GM19455 (cell line): ENCODE data around the gene LRMDA.

Experiments
- ATAC-seq: cut with Tn5 transposase; IDR thresholded peaks from one replicate; pipeline ENCODE4 v1.9.1; 2021; ENCODE audit not compliant: unreplicated experiment

LRMDA gene

DNA sequence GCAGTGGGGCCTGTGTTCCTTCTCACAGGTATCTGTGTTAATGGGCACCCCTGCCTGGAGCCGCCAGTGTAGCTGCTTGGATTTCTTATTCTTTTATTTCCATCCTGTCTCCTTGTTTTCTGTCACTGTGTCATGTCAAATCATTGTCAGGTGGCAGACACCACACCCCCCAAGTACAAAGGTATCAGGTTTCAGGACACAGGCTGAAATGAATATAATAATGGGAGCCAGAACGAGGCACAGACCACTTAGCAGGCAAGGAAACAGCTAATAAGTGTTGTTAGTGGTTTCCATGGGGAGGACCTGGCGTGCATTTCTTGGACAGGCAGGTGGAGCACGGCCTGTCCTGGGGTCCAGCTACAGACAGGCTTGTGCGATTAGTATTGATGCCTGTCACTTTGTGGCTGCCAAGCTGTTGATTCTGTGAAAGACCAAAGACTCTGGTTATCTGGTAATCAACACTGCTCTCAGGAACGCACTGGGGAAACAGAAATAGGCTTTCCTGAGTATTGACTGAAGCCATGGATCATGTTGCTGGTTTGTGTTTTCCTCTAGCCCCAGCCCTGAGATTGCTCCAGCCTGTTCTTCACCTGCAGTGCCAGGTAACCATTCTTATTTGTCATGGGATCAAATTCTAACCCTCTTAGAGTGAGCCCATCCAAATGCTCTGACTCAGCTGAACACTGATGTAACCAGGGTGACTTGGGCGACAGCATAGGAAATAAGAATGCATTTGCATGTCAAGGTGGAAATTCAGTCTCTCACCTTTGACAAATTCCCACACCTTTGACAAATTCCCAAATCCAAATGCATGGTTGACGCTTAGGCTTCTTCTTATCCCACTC is 1002.0 kb downstream of the LRMDA start:
- ATAC-seq: no peak

DNA sequence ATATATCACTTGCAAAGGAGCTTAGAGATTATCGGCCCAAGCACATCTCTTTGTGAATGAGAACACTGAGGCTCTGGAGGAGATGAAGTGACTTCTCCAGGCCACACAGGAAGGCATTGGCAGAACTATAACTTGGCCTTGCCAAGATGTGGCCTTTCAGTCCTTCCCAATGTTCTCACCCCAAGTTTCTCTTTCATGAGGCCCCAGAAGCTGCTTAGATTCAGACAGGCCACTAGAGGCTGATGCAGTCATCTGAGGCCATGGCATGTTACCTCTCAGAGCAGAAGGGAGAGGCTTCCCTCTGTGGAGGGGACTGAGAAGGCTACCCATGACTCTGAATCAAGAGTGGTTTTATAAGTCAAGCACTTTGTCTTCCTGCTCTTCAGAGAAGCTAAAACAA is 1003.7 kb downstream of the LRMDA start:
- ATAC-seq: no peak

DNA sequence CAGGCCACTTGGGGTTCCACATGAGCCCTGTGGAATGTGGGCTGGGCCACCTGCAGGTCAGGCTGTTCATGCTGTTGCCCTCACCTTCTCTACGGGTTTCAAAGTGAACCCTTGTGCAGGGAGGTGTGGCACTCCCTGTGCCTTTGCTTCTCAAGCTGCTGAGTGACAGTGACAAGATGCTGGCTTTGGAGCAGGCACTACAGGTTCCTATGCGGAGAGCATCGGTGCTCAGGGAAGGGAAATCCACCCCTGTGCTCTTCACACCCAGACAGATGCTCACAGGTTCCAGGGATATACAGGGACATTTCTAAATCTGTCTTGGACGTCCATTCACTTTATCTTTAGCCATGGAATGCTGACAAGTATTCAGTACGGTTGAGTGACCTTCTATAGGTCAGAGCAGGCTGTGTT is 1005.0 kb downstream of the LRMDA start:
- ATAC-seq: no peak

DNA sequence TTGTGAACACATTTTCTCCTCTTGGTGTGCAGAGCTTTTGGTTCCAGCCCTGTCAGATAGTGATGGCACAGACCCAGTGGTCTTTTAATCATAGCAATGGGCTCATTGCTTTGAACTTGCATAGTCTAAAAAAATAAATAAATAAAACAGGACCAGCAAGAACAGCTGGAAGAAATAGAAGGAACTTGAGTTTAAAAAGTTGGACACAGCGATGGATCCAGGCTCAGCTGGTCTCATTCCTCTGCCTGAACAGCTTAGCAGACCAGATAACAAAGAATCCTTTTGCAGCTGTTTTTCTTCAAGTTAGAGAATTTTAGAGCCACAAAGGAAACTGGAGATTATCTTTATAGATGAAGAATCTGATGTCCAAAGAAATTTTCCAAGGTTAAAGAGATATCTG is 1005.6 kb downstream of the LRMDA start:
- no peak for ATAC-seq

DNA sequence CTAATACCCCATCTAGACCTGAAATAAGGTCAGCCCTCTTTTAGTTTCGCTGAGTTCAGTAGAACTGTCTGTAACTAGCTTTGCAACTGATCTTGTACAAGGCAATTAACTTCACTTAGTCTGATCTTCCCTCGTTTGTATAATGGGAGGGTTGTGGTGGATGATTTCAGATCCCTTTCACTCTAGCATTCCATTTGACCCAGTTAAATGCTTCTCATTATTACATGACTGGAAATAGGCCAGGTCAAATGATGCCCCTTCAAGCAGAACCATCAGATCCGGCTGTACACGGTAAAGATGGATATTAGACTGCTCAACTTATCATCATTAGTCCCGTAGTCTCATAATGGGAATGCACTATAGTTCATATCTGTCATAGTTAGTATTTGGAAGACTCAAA is 1009.0 kb downstream of the LRMDA start:
- no peak for ATAC-seq

DNA sequence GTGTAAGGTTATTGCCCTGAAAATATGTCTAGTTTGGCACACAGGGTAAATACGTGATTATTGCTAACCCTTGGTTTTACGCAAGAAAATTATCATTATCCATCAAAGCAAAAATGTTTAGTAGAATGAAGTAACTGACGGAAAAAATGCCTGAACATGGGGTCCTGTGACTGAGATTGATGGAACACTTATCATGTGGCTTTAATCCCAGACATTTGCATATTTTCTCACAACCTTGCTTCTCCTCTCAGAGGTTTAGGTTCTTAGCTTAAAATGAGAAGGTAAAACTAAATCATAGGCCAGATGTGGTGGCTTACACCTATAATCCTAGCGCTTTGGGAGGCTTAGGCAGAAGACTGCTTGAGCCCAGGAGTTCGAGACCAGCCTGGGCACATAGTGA is 1010.7 kb downstream of the LRMDA start:
- no peak for ATAC-seq

DNA sequence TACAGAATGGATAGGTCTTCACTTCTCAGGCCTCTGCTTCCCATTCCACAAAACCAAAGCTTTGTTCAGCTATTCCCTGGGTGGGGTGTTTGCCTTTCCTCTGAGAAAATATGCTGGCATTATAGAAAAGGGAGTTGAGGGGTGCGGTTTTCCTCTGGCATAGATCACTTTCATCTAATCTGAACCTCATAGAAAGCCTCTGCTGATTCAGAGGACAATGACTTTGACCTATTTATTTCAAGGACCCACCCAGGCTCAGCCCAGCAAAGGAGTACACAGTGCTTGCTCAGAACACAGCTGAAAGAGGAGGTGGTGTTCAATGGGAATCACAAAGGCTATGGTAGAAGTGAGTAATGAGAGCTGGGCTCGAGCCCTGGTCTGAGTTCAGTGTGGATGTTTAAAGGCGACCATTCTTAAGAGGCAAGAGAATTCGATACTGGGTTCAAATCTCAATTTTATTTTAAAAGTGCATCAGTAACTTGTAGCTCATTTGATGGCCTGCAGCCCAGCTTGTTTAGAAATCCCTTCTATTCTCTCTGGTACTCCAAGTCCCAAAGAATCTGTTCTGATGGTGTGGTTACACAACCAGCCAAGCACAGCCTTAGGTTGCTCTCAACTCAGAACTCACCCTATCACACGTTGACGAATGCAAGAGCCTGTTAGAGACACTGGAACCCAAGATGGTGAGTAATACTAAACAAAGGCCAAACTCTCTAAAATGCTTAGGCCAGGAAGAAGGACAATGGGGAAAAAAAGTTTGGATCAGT is 1012.8 kb downstream of the LRMDA start:
- ATAC-seq: no peak

DNA sequence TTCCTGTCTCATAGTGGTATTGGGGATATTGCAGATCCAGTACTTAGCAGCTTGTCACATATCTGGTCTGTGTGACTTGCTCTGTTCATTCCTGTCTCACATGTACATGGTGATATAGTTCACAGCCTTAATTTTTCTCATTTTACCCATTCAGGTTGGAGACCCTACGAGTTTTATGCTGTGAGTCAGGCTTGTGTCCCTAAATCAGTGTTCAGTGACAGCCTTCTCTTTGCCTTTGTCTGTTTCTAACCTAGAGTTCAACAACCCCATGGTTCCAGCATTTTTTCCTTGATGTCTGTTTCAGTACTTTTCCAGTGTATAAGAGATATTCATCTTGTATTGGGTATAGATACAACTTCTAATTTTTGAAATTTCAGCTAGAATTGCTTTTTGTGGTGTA is 1016.2 kb downstream of the LRMDA start:
- no peak for ATAC-seq

DNA sequence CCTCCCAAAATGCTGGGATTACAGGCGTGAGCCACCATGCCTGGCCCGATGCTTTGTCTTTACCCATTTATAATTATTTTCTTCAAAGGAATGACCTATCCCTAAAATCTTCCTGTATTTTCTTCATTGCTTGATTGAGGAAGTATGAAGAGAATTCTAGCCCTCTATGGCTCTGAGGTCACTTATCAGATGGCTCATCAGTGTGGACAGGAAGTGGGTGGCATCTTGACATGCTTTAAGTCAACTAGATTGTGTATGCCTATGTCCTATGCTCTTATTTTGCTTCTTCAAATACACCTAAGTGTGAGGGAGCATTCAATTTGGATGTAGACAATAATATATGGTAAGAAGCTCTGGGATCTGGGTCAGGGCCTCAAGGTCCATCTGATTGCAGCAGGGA is 1020.5 kb downstream of the LRMDA start:
- no peak for ATAC-seq

DNA sequence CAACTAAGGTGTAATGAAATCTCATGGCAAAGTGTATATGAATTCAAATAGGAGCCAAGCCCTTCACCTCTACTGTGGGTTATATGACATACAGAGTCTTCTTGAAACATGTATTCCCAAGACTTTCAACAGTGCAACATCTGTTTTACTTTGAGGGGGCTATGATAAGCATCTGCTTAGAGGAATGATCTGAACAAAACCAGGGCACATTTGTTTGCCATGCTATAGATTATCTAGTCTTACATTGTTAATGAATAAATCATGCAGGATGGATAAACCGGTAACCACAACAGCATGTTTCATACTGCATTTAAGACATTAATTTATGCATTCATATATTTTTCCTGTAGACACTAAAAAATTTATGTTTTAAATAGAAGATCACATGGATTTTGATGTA is 1021.9 kb downstream of the LRMDA start:
- ATAC-seq: no peak

DNA sequence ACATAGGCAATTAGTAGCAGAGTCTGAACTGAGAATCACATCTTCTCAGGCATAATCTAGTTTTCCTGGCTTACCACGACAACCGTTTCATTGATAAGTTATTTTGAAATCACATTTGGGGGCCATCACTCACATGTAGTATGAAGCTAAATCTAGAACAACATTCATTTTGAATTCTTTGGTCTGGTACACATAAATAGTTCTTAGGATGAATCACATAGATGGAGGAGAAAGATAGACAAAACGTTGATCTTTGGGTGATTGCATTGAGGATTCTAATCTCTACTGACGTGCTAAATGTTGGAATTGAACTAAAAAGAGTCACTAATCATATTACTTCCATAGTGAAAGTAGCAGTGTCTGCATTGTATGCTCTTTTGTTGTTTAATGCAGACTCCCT is 1022.6 kb downstream of the LRMDA start:
- no peak for ATAC-seq

DNA sequence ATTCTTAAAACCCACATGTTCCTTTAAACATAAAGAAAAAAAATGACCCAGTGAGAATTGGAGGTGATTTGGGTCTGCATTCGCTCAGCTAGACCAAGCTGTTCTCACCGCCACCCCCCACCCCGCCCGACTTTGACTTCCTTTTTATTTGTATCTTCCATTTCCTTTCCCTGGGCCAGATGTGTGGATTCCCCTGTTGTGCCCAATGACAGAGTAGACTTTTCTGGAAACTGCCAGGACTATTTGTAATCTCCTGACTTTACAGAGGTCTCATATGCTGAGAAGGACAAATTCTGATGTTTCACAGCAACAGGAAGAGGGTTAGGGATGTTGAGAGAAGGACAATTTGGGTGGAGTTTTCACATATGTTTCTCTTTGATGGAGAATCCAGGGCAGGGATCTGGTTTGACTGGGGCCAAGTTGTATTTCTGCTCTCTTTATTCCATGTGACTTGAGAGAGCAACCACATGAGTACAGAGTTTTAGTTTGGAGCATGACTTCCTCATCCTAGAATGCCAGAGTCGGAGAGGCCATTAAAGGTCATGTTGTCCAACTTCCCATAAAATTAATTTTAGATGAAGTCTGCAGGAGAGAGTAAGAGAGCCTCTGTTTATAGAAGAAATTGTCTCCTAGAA is 1023.2 kb downstream of the LRMDA start:
- no peak for ATAC-seq

DNA sequence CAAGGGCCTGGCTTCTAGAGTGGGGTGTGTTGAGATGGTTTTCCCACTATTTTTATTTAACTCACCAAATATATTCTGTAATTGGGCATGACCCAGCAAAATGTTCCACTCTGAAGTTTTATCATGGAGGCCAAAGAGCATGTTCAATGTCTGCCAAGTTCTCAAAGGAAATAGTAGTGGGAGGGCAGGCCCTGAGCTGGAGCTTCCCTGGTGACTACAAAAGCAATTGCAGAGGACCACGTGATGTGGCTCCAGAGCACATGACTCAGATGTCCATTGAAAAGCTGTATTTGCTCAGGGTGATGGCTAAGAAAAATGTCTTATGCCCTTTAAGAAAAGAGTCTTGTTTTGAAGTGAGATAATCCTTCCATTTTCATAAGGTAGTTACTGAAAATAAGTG is 1024.8 kb downstream of the LRMDA start:
- no peak for ATAC-seq

DNA sequence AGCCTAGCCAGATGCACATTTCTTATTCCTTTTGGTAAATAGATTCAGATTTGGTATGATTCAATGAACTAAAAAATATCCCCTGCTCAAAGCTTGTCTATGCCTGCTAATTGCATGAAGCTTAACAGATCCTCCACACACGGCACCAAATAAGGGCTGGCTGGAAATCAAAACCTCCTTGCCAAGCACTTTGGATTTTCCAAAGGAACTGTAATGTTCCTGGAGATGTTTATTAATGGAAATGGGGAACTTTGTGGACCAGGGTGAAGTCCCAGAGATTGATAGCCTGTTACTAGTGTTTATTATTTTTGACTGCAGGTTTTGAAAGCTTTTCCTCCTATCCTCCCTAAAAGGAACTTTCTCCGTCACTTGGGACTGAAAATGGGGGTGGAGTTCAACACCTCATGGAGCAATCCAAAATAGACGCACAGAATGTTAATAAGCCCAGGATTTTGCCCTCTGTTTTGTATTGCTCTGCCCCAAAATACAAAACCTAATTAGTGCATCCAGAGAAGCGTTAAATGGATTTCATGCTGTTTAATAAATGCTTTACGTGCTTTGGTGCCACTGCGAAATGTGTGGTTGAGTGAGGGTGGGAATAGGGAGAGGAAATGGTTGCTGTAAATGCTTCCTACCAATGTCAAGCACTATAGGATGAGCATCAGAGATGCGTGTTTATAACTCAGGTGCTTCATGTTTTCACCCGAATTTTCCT is 1027.7 kb downstream of the LRMDA start:
- no peak for ATAC-seq

DNA sequence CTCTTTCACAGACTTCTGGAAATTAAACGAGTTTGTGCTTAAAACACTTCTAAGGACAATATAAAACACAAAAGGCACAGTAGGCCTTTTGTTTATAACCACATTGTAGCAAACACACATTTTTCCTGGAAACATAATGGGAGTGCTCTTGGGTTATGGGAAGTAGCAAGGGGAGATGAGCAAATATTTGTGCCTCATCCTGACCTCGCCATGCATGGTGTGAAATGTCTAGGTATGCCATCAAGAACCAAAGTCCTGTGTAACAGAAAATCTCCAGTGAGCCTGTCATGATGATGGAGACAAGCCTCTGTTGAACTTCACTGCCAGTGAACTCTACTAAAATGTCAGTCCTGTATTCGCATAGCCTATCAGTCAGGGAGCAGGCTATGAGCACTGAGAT is 1029.6 kb downstream of the LRMDA start:
- ATAC-seq: no peak

DNA sequence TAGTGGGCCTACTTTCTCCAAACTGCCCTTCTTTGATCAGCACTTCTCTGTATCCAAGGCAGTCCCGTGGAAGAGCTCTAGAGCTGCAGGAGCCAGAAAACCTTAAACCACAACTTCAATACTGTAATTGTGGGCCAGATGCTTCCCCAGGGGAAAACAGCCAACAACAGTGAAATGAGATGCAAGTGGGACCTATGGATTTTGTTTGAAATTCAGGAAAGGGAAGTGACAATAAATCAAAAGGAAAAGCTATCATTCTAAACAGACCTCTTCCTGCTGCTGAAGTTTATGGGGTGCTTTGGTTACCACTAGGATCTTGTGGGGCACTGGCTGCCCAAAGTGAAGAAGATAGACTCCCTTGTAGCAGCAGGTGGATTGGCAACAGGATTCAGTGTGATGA is 1031.7 kb downstream of the LRMDA start:
- ATAC-seq: no peak

DNA sequence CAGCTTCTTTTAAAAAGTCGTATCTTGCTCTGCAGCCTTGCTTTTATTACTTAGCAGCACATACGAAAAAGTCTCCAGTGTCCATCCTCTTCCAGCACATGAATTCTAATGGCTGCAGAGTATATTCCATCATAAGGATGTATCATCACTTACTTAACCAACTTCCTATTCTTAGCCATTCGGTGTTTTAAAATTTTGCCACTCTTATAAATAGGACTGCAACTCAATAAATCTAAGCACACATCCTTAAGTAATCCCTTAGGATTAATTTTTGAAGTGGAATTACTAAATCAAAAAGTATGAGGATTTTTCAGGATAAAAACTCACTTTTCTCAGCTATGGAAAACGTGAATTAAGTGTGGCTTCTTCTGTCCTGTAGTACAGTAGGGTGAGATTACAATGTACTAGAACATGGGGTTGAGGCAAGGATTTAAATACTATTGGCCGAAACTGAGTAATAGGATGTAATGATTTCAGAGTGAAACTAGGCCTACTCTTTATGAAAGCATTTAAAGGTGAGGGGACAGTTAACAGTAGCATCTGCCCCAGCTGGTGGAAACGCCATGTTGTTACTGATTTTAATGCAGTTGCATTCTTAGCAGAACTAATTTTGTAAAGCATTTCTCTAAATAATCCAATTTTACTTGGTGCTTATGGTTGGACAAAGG is 1035.5 kb downstream of the LRMDA start:
- ATAC-seq: no peak

DNA sequence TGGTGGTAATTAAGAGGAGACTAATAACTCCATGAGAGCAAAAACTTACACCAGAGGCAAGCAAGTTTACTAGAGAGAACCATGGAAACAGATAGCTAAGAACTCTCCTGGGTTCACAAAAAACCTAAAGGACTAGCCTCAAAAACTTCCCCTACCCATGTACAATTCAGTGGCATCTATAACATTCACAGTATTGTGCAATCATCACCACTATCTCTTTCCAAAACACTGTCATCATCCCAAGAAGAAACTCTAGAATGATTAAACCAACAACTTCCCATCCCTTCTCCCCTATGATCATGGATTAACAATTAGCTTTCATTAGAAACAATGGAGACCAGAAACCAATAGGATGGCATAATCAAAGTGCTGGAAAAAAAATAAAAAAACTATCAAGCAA is 1038.3 kb downstream of the LRMDA start:
- ATAC-seq: no peak

DNA sequence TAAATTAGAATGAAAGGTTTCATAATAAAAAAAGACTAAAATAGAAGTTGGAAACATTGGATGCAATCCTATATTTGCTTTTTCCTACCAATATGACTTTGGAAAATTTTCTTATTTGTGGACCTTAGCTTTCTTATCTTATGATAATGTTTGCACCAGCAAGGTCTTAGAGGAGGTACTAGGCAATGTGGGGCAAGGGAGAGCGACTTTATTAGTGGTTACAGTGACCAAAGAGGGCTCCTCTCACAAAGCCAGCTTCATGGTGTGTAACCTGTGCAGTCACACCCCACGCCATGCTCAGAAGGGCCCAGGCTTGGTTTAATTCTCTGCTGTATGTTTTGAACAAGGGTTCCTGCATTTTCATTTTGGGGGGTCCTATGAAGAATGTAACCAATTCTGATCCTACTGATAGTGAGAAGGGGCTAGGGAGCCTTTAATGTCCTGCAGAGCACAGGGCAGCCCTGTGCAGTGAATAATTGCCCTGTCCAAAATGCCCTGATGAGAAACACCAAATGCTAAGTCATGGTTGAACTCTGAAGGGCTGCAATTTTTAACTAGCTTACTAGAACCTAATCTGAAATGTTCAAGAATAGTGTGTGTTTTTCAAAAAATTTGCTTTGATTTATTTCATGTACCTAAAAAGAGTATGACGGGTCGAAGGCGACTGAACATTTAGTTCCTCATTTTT is 1047.8 kb downstream of the LRMDA start:
- no peak for ATAC-seq

DNA sequence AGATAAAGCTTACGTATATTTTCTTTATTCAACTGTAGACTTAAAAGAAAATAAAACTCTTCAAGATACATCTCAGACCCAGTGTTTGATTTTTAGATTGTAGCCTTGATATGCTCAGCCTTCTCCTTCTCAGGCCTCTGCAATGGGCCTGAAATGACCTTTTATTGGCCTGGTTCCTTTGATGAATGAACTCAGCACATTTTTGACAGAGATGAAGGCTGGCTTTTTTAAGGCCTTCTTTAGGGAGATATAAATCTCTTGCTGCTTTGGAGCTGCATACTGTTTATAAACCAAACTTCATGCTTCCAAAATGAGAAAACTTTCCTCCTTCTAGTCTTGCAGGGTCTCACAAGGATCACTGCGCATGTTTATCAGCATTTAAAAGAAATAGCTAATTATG is 1049.8 kb downstream of the LRMDA start:
- no peak for ATAC-seq
